ENCODE results near the gene METTL4. TPM values are rescaled to one million over a fixed set of nuclear protein-coding genes. Genes with fewer than 3 reads are reported as not detected.

The METTL4 gene
- total and polyA plus RNA-seq, 9 of the 15 experiments (the other 6 are each of a cell fraction or from before 2014, with no cell fraction given), result 7.9 to 32.8 (median 22.1) TPM

- TF ChIP-seq, protein P1, sequence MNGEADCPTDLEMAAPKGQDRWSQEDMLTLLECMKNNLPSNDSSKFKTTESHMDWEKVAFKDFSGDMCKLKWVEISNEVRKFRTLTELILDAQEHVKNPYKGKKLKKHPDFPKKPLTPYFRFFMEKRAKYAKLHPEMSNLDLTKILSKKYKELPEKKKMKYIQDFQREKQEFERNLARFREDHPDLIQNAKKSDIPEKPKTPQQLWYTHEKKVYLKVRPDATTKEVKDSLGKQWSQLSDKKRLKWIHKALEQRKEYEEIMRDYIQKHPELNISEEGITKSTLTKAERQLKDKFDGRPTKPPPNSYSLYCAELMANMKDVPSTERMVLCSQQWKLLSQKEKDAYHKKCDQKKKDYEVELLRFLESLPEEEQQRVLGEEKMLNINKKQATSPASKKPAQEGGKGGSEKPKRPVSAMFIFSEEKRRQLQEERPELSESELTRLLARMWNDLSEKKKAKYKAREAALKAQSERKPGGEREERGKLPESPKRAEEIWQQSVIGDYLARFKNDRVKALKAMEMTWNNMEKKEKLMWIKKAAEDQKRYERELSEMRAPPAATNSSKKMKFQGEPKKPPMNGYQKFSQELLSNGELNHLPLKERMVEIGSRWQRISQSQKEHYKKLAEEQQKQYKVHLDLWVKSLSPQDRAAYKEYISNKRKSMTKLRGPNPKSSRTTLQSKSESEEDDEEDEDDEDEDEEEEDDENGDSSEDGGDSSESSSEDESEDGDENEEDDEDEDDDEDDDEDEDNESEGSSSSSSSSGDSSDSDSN (IDR thresholded peaks at IDR 0.05; ENCODE audit: borderline replicate concordance in 1 of 2, low read depth in 2 of 2, low read length in 2 of 2), result 0 out of 4 replicates have a peak, but pooled peaks of 1 of the 2 experiments have one; percentile 32
- TF ChIP-seq HCFC1 (IDR thresholded peaks at IDR 0.05; ENCODE audit: low read depth, low read length) (no peak), GTF2F1 (IDR thresholded peaks at IDR 0.05; ENCODE audit: low read depth, low read length) (no peak), PHF21A (IDR thresholded peaks at IDR 0.05; ENCODE audit: borderline replicate concordance, low read depth) (no peak), WHSC1 (IDR thresholded peaks at IDR 0.05; ENCODE audit: low read length) (no peak), CREBBP (IDR thresholded peaks at IDR 0.05; ENCODE audit: low read depth, low read length) (no peak), L3MBTL2 (IDR thresholded peaks at IDR 0.05) (no peak), SMC3 (conservative IDR thresholded peaks at IDR 0.05; ENCODE audit: insufficient read depth, low read depth, low read length) (no peak), ZNF512 (tag; IDR thresholded peaks at IDR 0.05) (no peak), ZNF239 (CRISPR knock-in tag; IDR thresholded peaks at IDR 0.05) (no peak), E2F3 (CRISPR knock-in tag; IDR thresholded peaks at IDR 0.05) (no peak), FOXP1 (CRISPR knock-in tag; IDR thresholded peaks at IDR 0.05) (no peak), CBFA2T2 (conservative IDR thresholded peaks at IDR 0.05) (no peak), NR1H2 (CRISPR knock-in tag; IDR thresholded peaks at IDR 0.05) (no peak), RAD51 (IDR thresholded peaks at IDR 0.05; ENCODE audit: borderline replicate concordance, low read depth) (no peak), YBX1 (IDR thresholded peaks at IDR 0.05) (no peak)
- TF ChIP-seq, protein P2, sequence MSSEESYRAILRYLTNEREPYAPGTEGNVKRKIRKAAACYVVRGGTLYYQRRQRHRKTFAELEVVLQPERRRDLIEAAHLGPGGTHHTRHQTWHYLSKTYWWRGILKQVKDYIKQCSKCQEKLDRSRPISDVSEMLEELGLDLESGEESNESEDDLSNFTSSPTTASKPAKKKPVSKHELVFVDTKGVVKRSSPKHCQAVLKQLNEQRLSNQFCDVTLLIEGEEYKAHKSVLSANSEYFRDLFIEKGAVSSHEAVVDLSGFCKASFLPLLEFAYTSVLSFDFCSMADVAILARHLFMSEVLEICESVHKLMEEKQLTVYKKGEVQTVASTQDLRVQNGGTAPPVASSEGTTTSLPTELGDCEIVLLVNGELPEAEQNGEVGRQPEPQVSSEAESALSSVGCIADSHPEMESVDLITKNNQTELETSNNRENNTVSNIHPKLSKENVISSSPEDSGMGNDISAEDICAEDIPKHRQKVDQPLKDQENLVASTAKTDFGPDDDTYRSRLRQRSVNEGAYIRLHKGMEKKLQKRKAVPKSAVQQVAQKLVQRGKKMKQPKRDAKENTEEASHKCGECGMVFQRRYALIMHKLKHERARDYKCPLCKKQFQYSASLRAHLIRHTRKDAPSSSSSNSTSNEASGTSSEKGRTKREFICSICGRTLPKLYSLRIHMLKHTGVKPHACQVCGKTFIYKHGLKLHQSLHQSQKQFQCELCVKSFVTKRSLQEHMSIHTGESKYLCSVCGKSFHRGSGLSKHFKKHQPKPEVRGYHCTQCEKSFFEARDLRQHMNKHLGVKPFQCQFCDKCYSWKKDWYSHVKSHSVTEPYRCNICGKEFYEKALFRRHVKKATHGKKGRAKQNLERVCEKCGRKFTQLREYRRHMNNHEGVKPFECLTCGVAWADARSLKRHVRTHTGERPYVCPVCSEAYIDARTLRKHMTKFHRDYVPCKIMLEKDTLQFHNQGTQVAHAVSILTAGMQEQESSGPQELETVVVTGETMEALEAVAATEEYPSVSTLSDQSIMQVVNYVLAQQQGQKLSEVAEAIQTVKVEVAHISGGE (CRISPR knock-in tag; IDR thresholded peaks at IDR 0.05), result no peak
Observed at GRCh38 chr18:2570772-2571199, 519 bp downstream of the METTL4 start (continued).

All from K562 (cell line).